ENCODE measurements around the gene PDCL3.

GRCh38 chr2:100541404-100541803 is 21.4 kb upstream of the PDCL3 start:
- TF ChIP-seq EP300 (IDR thresholded peaks at IDR 0.05; ENCODE audit: borderline replicate concordance in 1 of 2, low read depth in 1 of 2, low read length in 1 of 2), result no peak
- TF ChIP-seq CTCF (IDR thresholded peaks at IDR 0.05), result no peak
- TF ChIP-seq TCF12 (IDR thresholded peaks at IDR 0.05), result no peak
- no peak for TF ChIP-seq TEAD4 (IDR thresholded peaks at IDR 0.05; ENCODE audit: borderline replicate concordance, insufficient read depth)
- TF ChIP-seq REST (IDR thresholded peaks at IDR 0.05; ENCODE audit: low read depth, low read length), result no peak
- no peak for TF ChIP-seq RFX5 (IDR thresholded peaks at IDR 0.05; ENCODE audit: low read length)
- TF ChIP-seq FOXM1 (IDR thresholded peaks at IDR 0.05; ENCODE audit: low read depth), result no peak

Measured in SK-N-SH (cell line).